Mononuclear cell (primary cell): ENCODE measurements around the gene GRM1. TPM values are rescaled to one million over a fixed set of nuclear protein-coding genes. Genes with fewer than 3 reads are reported as not detected.

Experiments used
- H3K27me3 ChIP-seq: 2 replicates; pipeline ENCODE4 v1.6.0; 2011; ENCODE audit warnings: low read length, control low read depth; ENCODE audit not compliant: insufficient read depth
- H3K4me1 ChIP-seq: 2 replicates; pipeline ENCODE4 v1.5.1; 2011; ENCODE audit warnings: mild to moderate bottlenecking, low read length, control low read depth; ENCODE audit not compliant: insufficient read depth
- H3K4me3 ChIP-seq: 2 replicates; pipeline ENCODE4 v1.5.1; 2011; ENCODE audit warnings: mild to moderate bottlenecking, low read length, moderate library complexity
- H3K9me3 ChIP-seq: 2 replicates; pipeline ENCODE4 v1.5.1; 2011; ENCODE audit warnings: low read depth, mild to moderate bottlenecking, control low read depth, low read length
- total RNA-seq: library from RNA; depleted of rRNA; stranded (reverse); fragments of >200 nt; gene quantifications from one replicate; pipeline ENCODE4 v1.2.3, GENCODE V29; 2012

The GRM1 gene
- total RNA-seq, 1 donor: not detected

GRCh38 chr6:146290589-146290901 lies 261.7 kb downstream of the GRM1 start:
- Histone ChIP-seq H3K9me3 (no peaks in the 10 kb centered on the region), H3K4me3 (no peak overlapping the region), H3K4me1 (peaks cover 5% of the 10 kb centered on the region), H3K27me3 (no peaks in the 10 kb centered on the region)

DNA sequence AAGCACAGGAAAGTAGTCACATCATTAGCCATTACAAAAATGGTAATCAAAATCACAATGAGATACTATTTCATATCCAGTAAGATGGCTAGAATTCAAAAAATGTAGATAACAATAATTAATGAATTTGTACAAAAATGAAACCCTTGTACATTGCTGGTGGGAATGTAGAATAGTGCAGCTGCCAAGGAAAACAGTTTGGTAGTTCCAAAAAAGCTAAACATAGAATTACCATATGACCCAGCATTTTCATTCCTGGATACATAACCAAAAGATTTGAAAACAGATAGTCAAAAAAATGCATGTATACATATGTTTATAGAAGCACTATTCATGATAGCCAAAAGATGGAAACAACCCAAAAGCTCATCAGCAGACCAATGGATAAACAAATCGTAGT lies 263.6 kb downstream of the GRM1 start:
- Histone ChIP-seq H3K27me3 (no peaks in the 10 kb centered on the region), H3K4me1 (peaks cover 5% of the 10 kb centered on the region), H3K9me3 (no peaks in the 10 kb centered on the region), H3K4me3 (no peak overlapping the region)

DNA sequence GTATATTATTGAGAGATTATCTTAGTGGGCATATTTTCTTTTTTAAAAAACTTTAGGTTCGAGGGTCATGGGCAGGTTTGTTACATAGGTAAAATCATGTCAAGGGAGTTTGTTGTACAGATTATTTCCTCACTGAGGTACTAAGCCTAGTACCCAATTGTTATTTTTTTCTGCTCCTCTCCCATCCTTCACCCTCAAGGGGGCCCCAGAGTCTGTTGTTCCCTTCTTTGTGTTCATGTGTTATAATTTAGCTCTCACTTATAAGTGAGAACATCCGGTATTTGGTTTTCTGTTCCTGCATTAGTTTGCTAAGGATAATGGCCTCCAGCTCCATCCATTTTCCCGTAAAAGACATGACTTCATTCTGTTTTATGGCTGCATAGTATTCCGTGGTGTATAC lies 266.8 kb downstream of the GRM1 start:
- Histone ChIP-seq H3K27me3 (no peaks in the 10 kb centered on the region), H3K9me3 (no peaks in the 10 kb centered on the region), H3K4me3 (no peak overlapping the region), H3K4me1 (no peaks in the 10 kb centered on the region)

GRCh38 chr6:146297815-146298214 lies 269.0 kb downstream of the GRM1 start:
- no peaks in the 10 kb centered on the region for H3K4me1 ChIP-seq
- no peak overlapping the region for H3K4me3 ChIP-seq
- H3K27me3 ChIP-seq: no peaks in the 10 kb centered on the region
- H3K9me3 ChIP-seq: no peaks in the 10 kb centered on the region

DNA sequence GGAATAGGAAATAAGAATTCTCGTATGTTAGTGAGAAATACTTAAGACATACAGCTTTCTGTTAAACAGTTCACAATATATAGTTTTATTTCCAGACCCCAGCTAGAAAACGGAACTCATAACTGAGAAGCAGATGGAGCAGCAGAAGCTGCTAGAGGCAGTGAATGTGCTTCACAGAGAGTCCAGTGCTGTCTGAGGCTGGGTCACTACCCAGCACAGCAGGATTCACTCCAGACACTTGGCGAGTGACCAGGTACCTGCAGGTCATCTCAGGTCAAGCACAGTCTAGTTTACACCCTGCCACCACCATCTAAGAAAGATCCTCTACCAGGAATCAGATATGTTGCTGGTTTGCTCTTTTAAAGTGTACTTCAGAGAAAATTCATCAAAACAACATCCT lies 271.7 kb downstream of the GRM1 start:
- no peaks in the 10 kb centered on the region for H3K27me3 ChIP-seq
- H3K4me3 ChIP-seq: no peak overlapping the region
- H3K9me3 ChIP-seq: no peaks in the 10 kb centered on the region
- no peaks in the 10 kb centered on the region for H3K4me1 ChIP-seq

GRCh38 chr6:146301764-146302163 lies 272.9 kb downstream of the GRM1 start:
- H3K27me3 ChIP-seq: no peaks in the 10 kb centered on the region
- H3K4me3 ChIP-seq: no peak overlapping the region
- no peaks in the 10 kb centered on the region for H3K4me1 ChIP-seq
- H3K9me3 ChIP-seq: no peaks in the 10 kb centered on the region

GRCh38 chr6:146302994-146303393 lies 274.1 kb downstream of the GRM1 start:
- no peaks in the 10 kb centered on the region for H3K9me3 ChIP-seq

GRCh38 chr6:146304181-146304580 lies 275.3 kb downstream of the GRM1 start:
- H3K9me3 ChIP-seq: no peaks in the 10 kb centered on the region
- H3K4me1 ChIP-seq: no peaks in the 10 kb centered on the region
- H3K4me3 ChIP-seq: no peak overlapping the region
- no peaks in the 10 kb centered on the region for H3K27me3 ChIP-seq

More at GRCh38 chr6:146302994-146303393, 274.1 kb downstream of the GRM1 start:
- H3K27me3 ChIP-seq: no peaks in the 10 kb centered on the region
- no peaks in the 10 kb centered on the region for H3K4me1 ChIP-seq
- no peak overlapping the region for H3K4me3 ChIP-seq

- Histone ChIP-seq H3K9me3 (no peaks in the 10 kb centered on the region), H3K4me3 (no peak overlapping the region), H3K27me3 (no peaks in the 10 kb centered on the region), H3K4me1 (no peaks in the 10 kb centered on the region)
Measured at GRCh38 chr6:146305092-146305491, 276.2 kb downstream of the GRM1 start.

DNA sequence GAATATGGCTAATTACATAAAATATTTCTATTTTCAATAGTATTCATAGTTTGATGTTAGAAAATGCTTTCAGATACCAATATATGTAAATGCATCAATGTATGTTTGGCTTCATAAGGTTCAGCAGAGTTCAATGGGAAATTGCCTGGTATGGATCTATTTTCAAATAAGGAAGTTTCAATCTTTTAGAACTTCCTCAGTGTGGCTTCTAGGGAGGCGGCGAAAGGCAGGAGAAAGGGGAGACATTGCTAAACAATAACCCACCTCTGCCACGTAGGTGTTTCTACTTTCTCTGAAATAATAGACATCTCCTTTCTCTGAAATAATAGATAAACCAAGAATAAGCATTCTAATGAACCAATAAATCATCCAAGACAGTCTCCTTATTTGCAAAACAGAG lies 277.1 kb downstream of the GRM1 start:
- Histone ChIP-seq H3K27me3 (no peaks in the 10 kb centered on the region), H3K9me3 (no peaks in the 10 kb centered on the region), H3K4me3 (no peak overlapping the region), H3K4me1 (no peaks in the 10 kb centered on the region)

DNA sequence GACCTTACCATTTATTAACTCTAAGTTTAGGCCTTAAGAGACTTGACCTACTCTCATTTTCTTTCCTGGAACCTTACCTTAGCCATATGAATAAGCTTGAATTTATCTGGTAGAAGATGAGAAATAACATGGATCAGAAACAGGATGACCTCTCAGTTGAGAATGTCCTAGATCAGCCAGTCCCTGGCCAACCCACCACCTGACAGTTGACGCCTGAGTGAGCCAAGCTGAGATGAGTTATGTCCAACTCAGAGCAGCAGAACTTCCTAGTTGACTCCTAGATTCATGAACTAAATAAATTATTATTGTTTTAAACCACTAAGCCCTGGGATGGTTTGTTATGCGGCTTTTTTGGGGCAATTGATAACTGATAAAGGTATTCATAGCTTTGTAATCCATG lies 281.8 kb downstream of the GRM1 start:
- no peak overlapping the region for H3K4me3 ChIP-seq
- H3K9me3 ChIP-seq: no peaks in the 10 kb centered on the region
- H3K4me1 ChIP-seq: no peaks in the 10 kb centered on the region
- H3K27me3 ChIP-seq: no peaks in the 10 kb centered on the region

GRCh38 chr6:146311079-146311478 lies 282.2 kb downstream of the GRM1 start:
- no peak overlapping the region for H3K4me3 ChIP-seq

DNA sequence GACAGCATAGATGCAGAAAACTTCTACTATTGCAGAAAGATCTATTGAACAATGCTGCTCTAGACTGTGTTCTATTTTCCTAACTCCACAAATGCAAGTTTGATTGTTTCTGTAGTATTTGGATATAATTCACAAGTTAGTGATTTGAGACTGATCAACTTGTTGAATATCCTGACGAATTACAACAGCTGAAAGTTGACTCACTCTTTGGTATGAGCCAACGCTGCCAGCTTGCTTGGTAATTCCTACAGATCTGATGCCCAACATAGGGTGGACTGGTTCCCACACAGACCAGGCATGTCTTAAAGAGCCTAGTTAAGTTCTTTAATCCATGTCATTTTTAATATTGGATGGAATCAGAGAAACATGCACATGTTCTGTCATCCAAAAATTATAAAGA lies 283.7 kb downstream of the GRM1 start:
- no peaks in the 10 kb centered on the region for H3K9me3 ChIP-seq
- H3K4me3 ChIP-seq: no peak overlapping the region
- H3K27me3 ChIP-seq: no peaks in the 10 kb centered on the region
- H3K4me1 ChIP-seq: no peaks in the 10 kb centered on the region

More at GRCh38 chr6:146311079-146311478, 282.2 kb downstream of the GRM1 start:
- H3K4me1 ChIP-seq: no peaks in the 10 kb centered on the region
- H3K27me3 ChIP-seq: no peaks in the 10 kb centered on the region
- H3K9me3 ChIP-seq: no peaks in the 10 kb centered on the region

DNA sequence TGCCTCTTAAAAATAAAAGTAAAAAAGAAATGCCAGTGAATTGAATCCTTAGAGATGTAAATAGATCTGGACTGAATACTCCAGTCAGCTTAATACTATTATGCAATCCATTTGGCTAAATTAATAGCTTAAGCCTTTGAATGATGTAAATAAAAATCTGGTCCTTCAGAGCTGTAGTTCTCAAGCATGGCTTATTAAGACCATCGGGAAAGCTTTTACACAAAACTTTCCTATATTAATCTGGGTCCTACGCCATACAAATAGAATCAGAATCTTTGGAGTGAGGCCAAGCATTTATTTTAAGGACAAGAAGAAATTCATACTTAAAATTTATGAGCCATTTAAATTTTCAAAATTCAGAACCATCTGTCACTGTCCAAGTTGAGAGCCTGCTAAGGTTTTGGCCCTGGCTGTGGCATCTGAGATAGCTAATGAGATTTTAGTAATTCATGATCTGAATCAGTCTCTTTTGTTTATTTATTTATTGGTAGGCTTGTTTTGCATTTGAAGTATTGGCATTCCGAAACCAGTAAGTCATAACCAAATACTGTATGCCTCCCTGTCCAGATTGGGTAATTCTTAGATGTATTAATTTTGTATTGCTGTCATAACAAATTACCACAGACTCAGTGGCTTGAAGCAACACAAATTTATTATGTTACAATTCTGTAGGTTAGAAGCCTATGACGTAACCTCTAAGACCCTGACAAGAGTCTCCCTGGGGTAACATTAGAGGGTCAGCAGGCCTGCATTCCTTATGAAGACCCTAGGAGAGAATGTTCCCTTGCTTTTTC lies 286.7 kb downstream of the GRM1 start:
- Histone ChIP-seq H3K4me1 (no peaks in the 10 kb centered on the region), H3K27me3 (no peaks in the 10 kb centered on the region), H3K9me3 (no peaks in the 10 kb centered on the region), H3K4me3 (no peak overlapping the region)

GRCh38 chr6:146316175-146316495 lies 287.3 kb downstream of the GRM1 start:
- Histone ChIP-seq H3K4me1 (no peaks in the 10 kb centered on the region), H3K4me3 (no peak overlapping the region), H3K27me3 (no peaks in the 10 kb centered on the region), H3K9me3 (no peaks in the 10 kb centered on the region)

DNA sequence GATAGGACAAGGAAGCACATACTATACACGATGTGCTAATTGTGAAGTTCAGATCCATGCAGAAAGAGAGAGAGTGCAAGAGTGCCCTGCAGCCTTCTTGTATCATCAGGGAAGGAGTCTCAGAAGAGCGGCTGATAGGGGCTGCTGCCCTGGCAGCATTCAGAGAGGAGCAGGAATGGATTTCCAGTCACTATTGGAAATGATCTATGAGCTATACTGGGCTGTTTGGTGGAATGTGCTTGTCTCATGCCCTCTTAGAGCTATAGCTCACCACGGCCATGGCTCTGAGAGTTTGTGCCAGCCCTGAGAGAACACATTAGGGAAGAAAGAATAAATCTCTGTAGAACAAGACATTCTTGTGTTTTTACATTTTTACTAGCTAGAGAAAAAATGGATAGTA lies 302.2 kb downstream of the GRM1 start:
- no peaks in the 10 kb centered on the region for H3K9me3 ChIP-seq
- no peak overlapping the region for H3K4me3 ChIP-seq
- H3K27me3 ChIP-seq: no peaks in the 10 kb centered on the region
- H3K4me1 ChIP-seq: no peaks in the 10 kb centered on the region
